IgD-negative memory B cell (primary cell): ENCODE data around the gene PDLIM5. TPM values are rescaled to one million over a fixed set of nuclear protein-coding genes. Genes with fewer than 3 reads are reported as not detected.
A peak's percentile ranks its signal among the peaks of the same experiment; 100 is the strongest.
"Not testable (repeated sequence)": the region's sequence is repeated elsewhere in the genome, so short reads cannot be mapped to it uniquely, and the experiment has no call there.

ENCODE experiments used
- H3K27ac Mint-ChIP-seq, 3 donors: one replicate each; pipeline ENCODE4 v1.8.0; 2020 to 2022; ENCODE audit warnings: mild to moderate bottlenecking in 3 of 3, mixed read lengths in 3 of 3, moderate library complexity in 1 of 3
- H3K27me3 Mint-ChIP-seq: one replicate; pipeline ENCODE4 v1.8.0; 2021; ENCODE audit warnings: mixed read lengths
- H3K36me3 Mint-ChIP-seq: one replicate; pipeline ENCODE4 v1.8.0; 2020; ENCODE audit warnings: mild to moderate bottlenecking, mixed read lengths
- H3K4me1 Mint-ChIP-seq, 3 donors: one replicate each; pipeline ENCODE4 v1.8.0; 2020 to 2022; ENCODE audit warnings: mixed read lengths in 3 of 3, mild to moderate bottlenecking in 1 of 3
- H3K4me3 Mint-ChIP-seq, 4 donors: one replicate each; pipeline ENCODE4 v1.8.0; 2020 to 2022; ENCODE audit warnings: mild to moderate bottlenecking in 4 of 4, mixed read lengths in 4 of 4, moderate library complexity in 3 of 4
- H3K9me3 Mint-ChIP-seq, 3 donors: one replicate each; pipeline ENCODE4 v1.8.0; 2020 to 2021; ENCODE audit warnings: mixed read lengths in 3 of 3, mild to moderate bottlenecking in 1 of 3
- polyA plus RNA-seq: library from polyadenylated mRNA; unstranded; fragments of 300-500 nt; fragmentation: Illumina TruSeq; gene quantifications from one replicate; pipeline ENCODE4 v1.2.3, GENCODE V29; 2021

PDLIM5 gene
- polyA plus RNA-seq, 1 donor from 2014 or later: 37.0 TPM

GRCh38 chr4:94508806-94509205, 57.1 kb downstream of the PDLIM5 start:
- Mint-ChIP-seq H3K9me3 (peaks cover 0 to 2% (median 0%) of the 10 kb centered on the region in 3 donors), H3K36me3 (peaks cover 3% of the 10 kb centered on the region), H3K4me1 (peaks cover 0 to 4% (median 0%) of the 10 kb centered on the region in 3 donors), H3K27ac (no peak overlapping the region), H3K4me3 (no peak overlapping the region), H3K27me3 (no peaks in the 10 kb centered on the region)

DNA sequence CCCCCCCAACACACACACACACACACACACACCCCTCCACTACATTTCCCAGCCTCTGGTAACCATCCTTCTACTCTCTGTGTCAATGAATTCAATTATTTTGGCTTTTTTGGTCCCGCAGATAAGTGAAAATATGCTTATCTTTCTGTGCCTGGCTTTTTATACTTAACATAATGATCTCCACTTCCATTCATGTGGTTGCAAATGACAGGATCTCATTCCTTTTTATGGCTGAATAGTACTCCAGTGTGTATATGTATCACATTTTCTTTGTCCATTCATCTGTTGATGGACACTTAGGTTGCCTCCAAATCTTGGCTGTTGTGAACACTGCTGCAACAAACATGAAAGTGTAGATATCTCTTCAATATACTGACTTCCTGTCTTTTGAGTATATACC, 59.8 kb downstream of the PDLIM5 start:
- Mint-ChIP-seq H3K4me3 (no peak overlapping the region), H3K9me3 (peaks cover 0 to 2% (median 0%) of the 10 kb centered on the region in 3 donors), H3K27me3 (no peaks in the 10 kb centered on the region), H3K4me1 (peaks cover 0 to 4% (median 0%) of the 10 kb centered on the region in 3 donors), H3K27ac (peak overlapping the region in 1 of 3 donors; percentile 50), H3K36me3 (peaks cover 5% of the 10 kb centered on the region)

GRCh38 chr4:94513532-94513931, 61.8 kb downstream of the PDLIM5 start:
- not testable (repeated sequence) for H3K4me3 Mint-ChIP-seq, H3K9me3 Mint-ChIP-seq, H3K4me1 Mint-ChIP-seq, H3K27ac Mint-ChIP-seq, H3K36me3 Mint-ChIP-seq, H3K27me3 Mint-ChIP-seq

DNA sequence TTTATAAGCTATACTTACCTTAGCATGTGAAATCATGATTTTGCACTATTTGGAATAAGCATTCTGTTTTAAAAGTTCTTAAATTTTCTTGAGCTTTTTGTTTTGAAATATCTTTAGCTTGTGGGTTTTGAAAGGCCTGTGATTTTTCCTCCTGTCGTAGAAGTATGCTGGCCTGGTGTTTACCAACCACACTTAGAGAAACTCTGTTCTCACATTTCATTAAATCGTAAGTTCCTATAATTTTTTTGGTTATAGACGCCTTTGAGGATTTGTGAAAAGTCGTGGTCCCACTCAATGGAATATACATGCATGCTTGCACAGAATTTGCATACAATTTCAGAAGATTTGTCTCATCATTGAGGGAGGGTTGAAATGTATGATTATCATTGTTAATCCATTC, 63.6 kb downstream of the PDLIM5 start:
- H3K27ac Mint-ChIP-seq: no peak overlapping the region
- H3K9me3 Mint-ChIP-seq: peaks cover 0 to 2% (median 0%) of the 10 kb centered on the region in 3 donors

DNA sequence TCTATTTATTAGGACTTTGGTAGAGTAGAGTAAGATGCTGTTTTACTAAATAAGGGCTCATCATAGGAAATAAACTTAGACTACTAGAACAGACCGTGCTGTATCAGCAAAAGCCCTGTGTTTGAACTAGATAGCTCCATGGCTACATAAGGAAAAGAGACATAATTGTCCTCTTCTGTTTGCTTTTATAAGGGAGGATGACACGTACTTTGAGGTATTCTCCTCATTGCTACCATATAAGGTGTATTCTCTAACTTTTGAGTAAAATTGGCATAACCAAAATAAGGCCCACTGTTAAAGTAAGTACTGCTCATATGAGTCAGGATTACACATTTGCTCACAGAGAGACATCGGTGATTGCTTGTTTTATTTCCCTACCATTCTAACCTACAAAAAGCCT, 64.3 kb downstream of the PDLIM5 start:
- H3K27ac Mint-ChIP-seq: no peak overlapping the region
- H3K27me3 Mint-ChIP-seq: no peaks in the 10 kb centered on the region
- H3K9me3 Mint-ChIP-seq: peaks cover 0 to 2% (median 0%) of the 10 kb centered on the region in 3 donors
- H3K4me3 Mint-ChIP-seq: no peak overlapping the region
- peaks cover 22 to 24% (median 22%) of the 10 kb centered on the region in 3 donors for H3K4me1 Mint-ChIP-seq
- H3K36me3 Mint-ChIP-seq: peaks cover 7% of the 10 kb centered on the region

More for the DNA sequence above, 63.6 kb downstream of the PDLIM5 start:
- no peaks in the 10 kb centered on the region for H3K27me3 Mint-ChIP-seq
- H3K4me3 Mint-ChIP-seq: no peak overlapping the region
- peaks cover 19 to 21% (median 20%) of the 10 kb centered on the region in 3 donors for H3K4me1 Mint-ChIP-seq
- peaks cover 7% of the 10 kb centered on the region for H3K36me3 Mint-ChIP-seq

DNA sequence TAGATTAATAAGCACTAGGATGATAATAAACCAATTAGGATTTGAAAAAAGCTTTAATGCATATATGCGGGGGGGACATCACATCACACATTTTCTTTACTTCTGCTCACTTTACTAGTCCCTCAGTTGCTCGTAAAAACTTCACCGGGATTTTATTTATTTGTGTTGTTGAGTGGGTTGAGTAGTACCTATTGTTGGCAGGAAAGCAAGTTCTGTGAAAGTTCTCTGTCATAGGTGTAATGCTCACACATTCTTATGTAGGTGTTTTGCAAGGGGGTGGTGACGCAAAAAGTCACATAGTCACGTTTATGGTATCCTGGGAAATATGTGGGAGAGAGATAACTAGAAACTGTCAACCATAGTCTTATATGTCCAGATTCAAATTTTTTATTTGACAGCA, 65.3 kb downstream of the PDLIM5 start:
- Mint-ChIP-seq H3K4me1 (peaks cover 24 to 25% (median 24%) of the 10 kb centered on the region in 3 donors), H3K36me3 (peaks cover 7% of the 10 kb centered on the region), H3K27ac (no peak overlapping the region), H3K27me3 (no peaks in the 10 kb centered on the region), H3K9me3 (peaks cover 0 to 2% (median 0%) of the 10 kb centered on the region in 3 donors), H3K4me3 (no peak overlapping the region)

DNA sequence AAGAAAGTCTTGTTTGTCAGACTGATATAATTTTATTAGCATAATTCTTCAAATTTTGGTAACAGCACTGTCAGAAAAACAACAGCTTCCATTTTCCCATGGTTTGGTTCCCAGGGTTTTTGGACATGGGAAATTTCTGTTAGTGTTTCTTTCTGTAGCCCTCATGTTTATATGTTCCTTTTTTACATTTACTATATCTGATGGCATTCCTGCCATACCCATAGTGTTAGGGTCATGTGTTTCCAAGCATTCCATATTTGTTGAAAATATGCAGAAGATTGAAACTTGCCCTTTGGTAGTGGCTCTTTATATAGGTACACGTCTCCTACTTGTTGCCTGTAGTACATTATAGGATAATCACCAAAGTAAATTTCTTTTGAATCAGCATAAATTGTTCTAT, 65.8 kb downstream of the PDLIM5 start:
- peaks cover 7% of the 10 kb centered on the region for H3K36me3 Mint-ChIP-seq
- no peak overlapping the region for H3K27ac Mint-ChIP-seq
- no peaks in the 10 kb centered on the region for H3K27me3 Mint-ChIP-seq
- H3K4me3 Mint-ChIP-seq: no peak overlapping the region
- peaks cover 24 to 25% (median 24%) of the 10 kb centered on the region in 3 donors for H3K4me1 Mint-ChIP-seq
- H3K9me3 Mint-ChIP-seq: peaks cover 0 to 1% (median 0%) of the 10 kb centered on the region in 3 donors

DNA sequence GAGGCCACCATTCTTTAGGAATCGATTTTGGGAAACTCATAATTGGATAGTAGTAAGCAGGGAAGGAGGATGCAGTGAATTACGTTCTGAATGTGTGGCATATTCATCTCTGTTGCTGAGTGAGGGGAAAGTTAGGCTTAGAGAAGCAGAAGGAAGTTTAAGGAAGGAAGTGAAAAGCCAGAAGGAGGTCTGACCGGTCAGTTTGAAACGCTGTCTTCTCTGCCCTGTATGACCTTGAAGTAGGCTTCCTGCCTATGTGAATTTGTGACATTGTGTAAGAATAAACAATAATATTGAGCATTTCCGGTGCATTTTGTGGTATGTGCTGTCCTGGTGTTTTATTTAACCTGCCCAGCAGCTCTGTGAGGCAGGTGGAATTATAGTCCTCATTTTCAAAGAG, 67.3 kb downstream of the PDLIM5 start:
- peak overlapping the region in 1 of 4 donors; percentile 64 for H3K4me3 Mint-ChIP-seq
- no peak overlapping the region for H3K27ac Mint-ChIP-seq
- peaks cover 7% of the 10 kb centered on the region for H3K36me3 Mint-ChIP-seq
- no peaks in the 10 kb centered on the region for H3K9me3 Mint-ChIP-seq
- peaks cover 20 to 30% (median 24%) of the 10 kb centered on the region in 3 donors for H3K4me1 Mint-ChIP-seq
- no peaks in the 10 kb centered on the region for H3K27me3 Mint-ChIP-seq

GRCh38 chr4:94519925-94520789, 68.4 kb downstream of the PDLIM5 start:
- Mint-ChIP-seq H3K36me3 (peaks cover 8% of the 10 kb centered on the region), H3K4me1 (peaks cover 20 to 30% (median 24%) of the 10 kb centered on the region in 3 donors), H3K4me3 (peak overlapping the region in 3 of 4 donors; percentile 41 to 83 (median 61)), H3K27me3 (no peaks in the 10 kb centered on the region), H3K9me3 (no peaks in the 10 kb centered on the region), H3K27ac (no peak overlapping the region)

- H3K36me3 Mint-ChIP-seq: peaks cover 13% of the 10 kb centered on the region
- peaks cover 21 to 30% (median 22%) of the 10 kb centered on the region in 3 donors for H3K4me1 Mint-ChIP-seq
- no peak overlapping the region for H3K4me3 Mint-ChIP-seq
- H3K27me3 Mint-ChIP-seq: no peaks in the 10 kb centered on the region
- no peaks in the 10 kb centered on the region for H3K9me3 Mint-ChIP-seq
- H3K27ac Mint-ChIP-seq: no peak overlapping the region
Measured at GRCh38 chr4:94523033-94523580, 71.4 kb downstream of the PDLIM5 start.

DNA sequence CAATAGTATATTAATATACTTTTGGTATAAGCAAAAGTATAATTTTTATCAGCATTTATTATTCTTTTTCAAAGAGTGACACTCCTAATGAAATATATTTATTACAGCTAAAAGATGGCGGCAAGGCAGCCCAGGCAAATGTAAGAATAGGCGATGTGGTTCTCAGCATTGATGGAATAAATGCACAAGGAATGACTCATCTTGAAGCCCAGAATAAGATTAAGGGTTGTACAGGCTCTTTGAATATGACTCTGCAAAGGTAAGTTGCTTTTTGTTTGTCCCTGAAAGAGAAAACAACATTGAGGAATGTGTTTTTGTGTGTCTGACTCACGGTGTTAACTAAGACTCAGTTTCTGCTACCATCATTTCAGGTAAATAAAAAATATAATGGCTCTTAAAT, 71.9 kb downstream of the PDLIM5 start:
- peaks cover 20 to 28% (median 21%) of the 10 kb centered on the region in 3 donors for H3K4me1 Mint-ChIP-seq
- no peaks in the 10 kb centered on the region for H3K9me3 Mint-ChIP-seq
- peaks cover 15% of the 10 kb centered on the region for H3K36me3 Mint-ChIP-seq
- no peaks in the 10 kb centered on the region for H3K27me3 Mint-ChIP-seq
- H3K4me3 Mint-ChIP-seq: no peak overlapping the region
- H3K27ac Mint-ChIP-seq: no peak overlapping the region

DNA sequence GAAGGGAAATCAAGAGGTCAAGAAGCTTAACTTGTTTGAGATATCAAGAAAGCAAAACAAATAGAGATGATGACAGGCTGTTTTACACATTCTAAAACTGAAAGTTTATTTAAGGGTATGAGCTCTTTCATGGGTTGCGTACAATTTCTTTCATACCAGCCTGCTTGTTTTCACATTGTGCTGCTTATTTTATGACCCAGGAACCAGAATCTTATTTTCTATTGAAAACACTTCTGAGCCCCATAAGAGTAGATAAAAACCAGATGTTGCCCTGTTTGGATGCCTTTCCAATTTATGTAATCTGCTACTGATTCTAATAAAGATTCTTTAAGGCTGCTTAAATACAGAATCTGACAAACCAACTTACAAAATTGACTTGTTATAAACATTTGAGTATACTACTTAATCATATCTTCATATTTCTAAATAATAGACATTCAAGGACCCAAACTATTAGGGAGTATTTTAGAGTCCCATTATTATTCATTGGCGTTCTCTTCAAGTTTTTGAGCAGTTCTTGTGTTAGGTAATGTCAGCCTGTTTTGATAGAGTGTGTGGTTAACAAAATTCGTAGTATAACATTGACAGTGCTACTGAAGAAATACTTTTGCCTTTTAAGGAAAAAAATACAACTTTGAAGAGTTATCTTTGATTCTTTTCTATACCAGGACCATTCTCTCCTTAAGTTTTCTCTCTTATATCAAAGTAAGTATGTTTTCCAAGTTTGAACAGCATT, 74.4 kb downstream of the PDLIM5 start:
- Mint-ChIP-seq H3K27me3 (no peaks in the 10 kb centered on the region), H3K36me3 (peaks cover 20% of the 10 kb centered on the region), H3K4me1 (peaks cover 1 to 8% (median 5%) of the 10 kb centered on the region in 3 donors), H3K4me3 (no peak overlapping the region), H3K9me3 (no peaks in the 10 kb centered on the region), H3K27ac (no peak overlapping the region)

GRCh38 chr4:94527556-94528233, 76.0 kb downstream of the PDLIM5 start:
- Mint-ChIP-seq H3K4me1 (peaks cover 0 to 10% (median 3%) of the 10 kb centered on the region in 3 donors), H3K27ac (no peak overlapping the region), H3K27me3 (no peaks in the 10 kb centered on the region), H3K4me3 (no peak overlapping the region), H3K36me3 (peaks cover 20% of the 10 kb centered on the region), H3K9me3 (no peaks in the 10 kb centered on the region)

- Mint-ChIP-seq H3K27ac (peak overlapping the region in 1 of 3 donors; percentile 8), H3K4me1 (peaks cover 4 to 15% (median 6%) of the 10 kb centered on the region in 3 donors), H3K4me3 (no peak overlapping the region), H3K9me3 (no peaks in the 10 kb centered on the region), H3K36me3 (peaks cover 17% of the 10 kb centered on the region), H3K27me3 (no peaks in the 10 kb centered on the region)
Measured at GRCh38 chr4:94528792-94529451, 77.2 kb downstream of the PDLIM5 start.
